ENCODE measurements around the gene GALC. TPM values are rescaled to one million over a fixed set of nuclear protein-coding genes. Genes with fewer than 3 reads are reported as not detected.
A peak's percentile ranks its signal among the peaks of the same experiment; 100 is the strongest.
"Not testable (repeated sequence)": the region's sequence is repeated elsewhere in the genome, so short reads cannot be mapped to it uniquely, and the experiment has no call there.

GALC gene
- total RNA-seq, 1 donor from 2014 or later = 21.2 TPM

- no peak for DNase-seq (ENCODE audit: low read depth, low spot score)
- no peak overlapping the region for H3K27ac Mint-ChIP-seq (ENCODE audit: unreplicated experiment)
- no peaks in the 10 kb centered on the region for H3K36me3 Mint-ChIP-seq (ENCODE audit: low read depth)
- peaks cover 2% of the 10 kb centered on the region for H3K9me3 Mint-ChIP-seq
- H3K27me3 Mint-ChIP-seq (ENCODE audit: low read depth) = no peaks in the 10 kb centered on the region
- H3K4me1 Mint-ChIP-seq = peaks cover 11% of the 10 kb centered on the region
- TF ChIP-seq CTCF (conservative IDR thresholded peaks at IDR 0.05) = no peak
- no peak overlapping the region for H3K4me3 Mint-ChIP-seq
These were observed 32.3 kb upstream of the GALC start for GRCh38 chr14:88025313-88025712.

- H3K27ac Mint-ChIP-seq (ENCODE audit: unreplicated experiment); H3K4me3 Mint-ChIP-seq; H3K36me3 Mint-ChIP-seq (ENCODE audit: low read depth); H3K9me3 Mint-ChIP-seq; DNase-seq (ENCODE audit: low read depth, low spot score); H3K27me3 Mint-ChIP-seq (ENCODE audit: low read depth): not testable (repeated sequence)
- peaks cover 11% of the 10 kb centered on the region for H3K4me1 Mint-ChIP-seq
These were observed 31.5 kb upstream of the GALC start for GRCh38 chr14:88024252-88025086.

GRCh38 chr14:88023658-88024187 is 30.7 kb upstream of the GALC start:
- H3K9me3 Mint-ChIP-seq = peaks cover 2% of the 10 kb centered on the region
- TF ChIP-seq CTCF (conservative IDR thresholded peaks at IDR 0.05) = no peak
- H3K4me1 Mint-ChIP-seq = peaks cover 11% of the 10 kb centered on the region

DNA sequence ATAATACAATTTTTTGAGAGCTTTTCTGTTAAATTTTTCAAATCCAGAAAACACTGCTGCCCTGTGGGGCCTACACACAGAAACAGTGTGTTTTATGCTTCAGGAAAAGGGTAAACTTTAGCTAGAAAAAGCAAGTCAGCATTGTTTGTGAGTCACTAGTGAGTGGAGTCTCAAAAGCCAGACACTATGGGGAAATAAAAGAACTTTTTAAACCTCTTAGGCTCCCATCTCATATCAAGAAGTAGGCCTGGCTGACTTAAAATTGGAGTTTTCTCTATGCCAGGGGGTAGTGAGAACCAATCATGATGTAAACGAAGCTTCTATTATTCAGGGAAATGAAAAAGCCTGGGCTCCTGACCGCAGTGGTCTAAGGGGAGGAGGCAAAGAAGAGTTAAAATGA is 24.6 kb upstream of the GALC start:
- Mint-ChIP-seq H3K4me3 (no peak overlapping the region), H3K9me3 (peaks cover 2% of the 10 kb centered on the region), H3K36me3 (ENCODE audit: low read depth) (no peaks in the 10 kb centered on the region), H3K27me3 (ENCODE audit: low read depth) (peaks cover 2% of the 10 kb centered on the region), H3K27ac (ENCODE audit: unreplicated experiment) (no peak overlapping the region), H3K4me1 (peaks cover 5% of the 10 kb centered on the region)
- DNase-seq (ENCODE audit: low read depth, low spot score) = no peak
- no peak for TF ChIP-seq CTCF (conservative IDR thresholded peaks at IDR 0.05)

More at GRCh38 chr14:88023658-88024187, 30.7 kb upstream of the GALC start:
- no peak overlapping the region for H3K4me3 Mint-ChIP-seq
- no peaks in the 10 kb centered on the region for H3K27me3 Mint-ChIP-seq (ENCODE audit: low read depth)
- no peak overlapping the region for H3K27ac Mint-ChIP-seq (ENCODE audit: unreplicated experiment)
- DNase-seq (ENCODE audit: low read depth, low spot score) = no peak
- H3K36me3 Mint-ChIP-seq (ENCODE audit: low read depth) = no peaks in the 10 kb centered on the region

GRCh38 chr14:88016768-88017167 is 23.8 kb upstream of the GALC start:
- no peak overlapping the region for H3K27ac Mint-ChIP-seq (ENCODE audit: unreplicated experiment)
- no peak for DNase-seq (ENCODE audit: low read depth, low spot score)
- no peaks in the 10 kb centered on the region for H3K36me3 Mint-ChIP-seq (ENCODE audit: low read depth)
- no peak for TF ChIP-seq CTCF (conservative IDR thresholded peaks at IDR 0.05)
- H3K4me3 Mint-ChIP-seq = no peak overlapping the region
- H3K27me3 Mint-ChIP-seq (ENCODE audit: low read depth) = peaks cover 2% of the 10 kb centered on the region
- H3K9me3 Mint-ChIP-seq = peaks cover 2% of the 10 kb centered on the region
- H3K4me1 Mint-ChIP-seq = peaks cover 5% of the 10 kb centered on the region

- Mint-ChIP-seq H3K9me3 (no peaks in the 10 kb centered on the region), H3K4me1 (peaks cover 5% of the 10 kb centered on the region), H3K36me3 (ENCODE audit: low read depth) (no peaks in the 10 kb centered on the region), H3K27ac (ENCODE audit: unreplicated experiment) (no peak overlapping the region), H3K27me3 (ENCODE audit: low read depth) (peaks cover 2% of the 10 kb centered on the region), H3K4me3 (no peak overlapping the region)
- DNase-seq (ENCODE audit: low read depth, low spot score) = peak; percentile 63
- TF ChIP-seq CTCF (conservative IDR thresholded peaks at IDR 0.05) = peak; percentile 85
These were observed 20.9 kb upstream of the GALC start for GRCh38 chr14:88013750-88014349.
